ENCODE data around the gene MISP3.

Gene MISP3

DNA sequence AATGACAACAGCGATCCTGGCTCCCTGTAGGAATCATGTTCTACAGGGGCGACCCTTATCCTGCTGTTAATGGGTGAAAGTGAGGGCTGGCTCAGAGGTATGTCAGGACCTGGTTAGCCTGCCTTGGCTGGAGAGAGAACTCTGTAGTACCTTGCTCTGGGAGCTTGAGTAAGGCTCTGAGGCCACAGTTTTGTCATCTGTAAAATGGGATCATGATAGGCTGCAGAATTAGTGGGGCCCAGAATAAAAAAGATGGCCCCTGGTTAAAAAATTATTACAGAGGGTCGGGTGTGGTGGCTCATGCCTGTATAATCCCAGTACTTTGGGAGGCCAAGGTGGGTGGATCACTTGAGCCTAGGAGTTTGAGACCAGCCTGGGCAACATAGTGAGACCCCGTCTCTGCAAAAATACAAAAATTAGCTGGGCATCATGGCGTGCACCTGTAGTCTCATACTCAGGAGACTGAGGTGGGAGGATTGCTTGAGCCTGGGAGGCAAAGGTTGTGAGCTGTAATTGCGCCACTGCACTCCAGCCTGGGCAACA is 28.5 kb downstream of the MISP3 start:
- Mint-ChIP-seq H3K4me1 (no peaks in the 10 kb centered on the region), H3K4me3 (no peak overlapping the region), H3K36me3 (peaks cover 76% of the 10 kb centered on the region), H3K27ac (no peak overlapping the region), H3K9me3 (no peaks in the 10 kb centered on the region)
- ATAC-seq (no peak), DNase-seq (ENCODE audit: low spot score in 2 of 2) (no peak)

DNA sequence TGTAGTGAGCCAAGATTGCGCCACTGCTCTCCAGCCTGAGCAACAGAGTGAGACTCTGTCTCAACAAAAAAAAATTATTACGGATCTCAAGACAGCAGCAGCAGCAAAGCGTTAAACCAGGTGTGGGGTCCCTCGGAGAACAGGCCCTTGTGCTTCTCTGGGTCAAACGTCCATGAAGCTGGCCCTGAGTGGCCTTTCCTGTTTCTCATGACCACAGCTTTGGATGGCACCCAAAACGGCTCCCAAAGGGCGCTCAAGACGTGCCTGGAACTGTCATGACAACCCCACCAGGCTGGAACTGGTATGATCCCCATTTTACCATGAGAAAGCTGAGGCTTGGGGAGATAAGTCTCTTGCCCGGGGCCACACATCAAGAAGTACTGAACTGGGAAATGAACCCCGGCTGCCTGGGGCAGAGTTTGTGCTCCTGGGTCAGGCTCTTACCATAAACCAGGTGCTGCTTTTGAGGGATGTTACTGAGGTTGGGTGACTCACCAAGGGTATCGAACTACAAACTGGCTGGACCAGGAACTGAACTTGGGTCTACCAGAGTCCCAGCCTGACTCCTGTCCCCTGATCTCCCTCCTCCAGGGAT is 29.6 kb downstream of the MISP3 start:
- no peak overlapping the region for H3K4me3 Mint-ChIP-seq
- no peak for ATAC-seq
- H3K9me3 Mint-ChIP-seq: no peaks in the 10 kb centered on the region
- no peak overlapping the region for H3K27ac Mint-ChIP-seq
- no peak for DNase-seq (ENCODE audit: low spot score in 2 of 2)
- no peaks in the 10 kb centered on the region for H3K4me1 Mint-ChIP-seq
- peaks cover 74% of the 10 kb centered on the region for H3K36me3 Mint-ChIP-seq

DNA sequence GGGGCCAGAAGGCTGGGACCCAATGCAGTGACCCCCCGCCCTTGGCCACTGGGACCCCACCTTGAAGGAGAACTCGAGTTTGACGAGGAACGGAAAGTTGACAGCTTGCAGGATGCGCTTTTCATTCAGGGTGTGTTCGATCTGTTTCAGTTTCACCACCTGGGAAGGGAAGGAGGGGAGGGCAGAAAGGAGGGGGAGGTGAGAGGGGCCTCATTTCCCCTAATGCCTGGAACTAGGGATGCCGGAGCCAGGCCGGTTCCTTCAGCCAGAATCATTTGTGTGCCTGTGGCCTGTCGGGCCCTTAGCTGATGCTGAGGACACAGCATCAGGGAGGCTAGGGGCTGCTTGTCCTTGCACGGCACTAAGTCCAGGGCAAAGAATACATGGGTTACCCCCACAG is 30.2 kb downstream of the MISP3 start:
- no peak overlapping the region for H3K4me3 Mint-ChIP-seq
- H3K27ac Mint-ChIP-seq: no peak overlapping the region
- no peaks in the 10 kb centered on the region for H3K4me1 Mint-ChIP-seq
- no peaks in the 10 kb centered on the region for H3K9me3 Mint-ChIP-seq
- no peak for DNase-seq (ENCODE audit: low spot score in 2 of 2)
- peaks cover 69% of the 10 kb centered on the region for H3K36me3 Mint-ChIP-seq
- ATAC-seq: no peak

DNA sequence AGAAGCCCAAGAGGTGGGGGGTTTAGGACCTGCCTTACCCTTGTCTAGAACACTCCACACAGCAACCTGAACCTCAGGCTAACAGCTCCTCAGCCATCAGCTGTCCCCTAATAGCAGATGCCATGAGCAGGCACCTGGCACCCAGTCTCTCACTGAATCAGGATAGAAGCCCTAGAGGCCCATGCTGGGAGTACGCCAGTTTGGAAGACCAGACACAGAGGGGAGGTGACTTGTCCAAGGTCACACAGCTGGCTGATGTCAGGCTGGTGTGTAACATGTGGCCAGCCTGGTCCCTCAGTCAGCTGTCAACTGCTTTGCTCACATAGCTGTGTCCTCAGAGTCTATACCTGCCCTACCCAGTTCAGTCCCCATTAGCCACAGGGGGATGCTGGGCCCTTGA is 30.7 kb downstream of the MISP3 start:
- H3K36me3 Mint-ChIP-seq: peaks cover 67% of the 10 kb centered on the region
- no peak for ATAC-seq
- H3K4me3 Mint-ChIP-seq: no peak overlapping the region
- H3K4me1 Mint-ChIP-seq: no peaks in the 10 kb centered on the region
- no peaks in the 10 kb centered on the region for H3K9me3 Mint-ChIP-seq
- no peak overlapping the region for H3K27ac Mint-ChIP-seq
- DNase-seq (ENCODE audit: low spot score in 2 of 2): no peak

DNA sequence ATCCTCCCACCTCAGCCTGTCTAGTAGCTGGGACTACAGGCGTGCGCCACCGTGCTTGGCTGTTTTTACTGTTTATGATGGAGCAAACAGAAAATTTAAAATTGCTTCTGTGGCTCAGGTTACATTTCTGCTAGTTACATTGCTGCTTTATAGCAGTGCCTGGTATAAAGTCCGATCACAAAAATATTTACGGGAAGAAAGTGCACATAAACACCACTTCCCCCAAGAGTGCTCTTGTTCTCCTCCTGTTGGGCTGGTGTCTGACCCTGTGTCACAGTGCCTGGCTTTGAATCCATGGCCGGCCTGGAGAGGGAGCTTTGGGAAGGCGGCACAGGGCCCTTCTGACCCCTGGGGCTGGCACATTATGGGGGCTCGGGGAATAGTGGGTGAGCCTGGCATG is 33.1 kb downstream of the MISP3 start:
- H3K27ac Mint-ChIP-seq: no peak overlapping the region
- no peaks in the 10 kb centered on the region for H3K9me3 Mint-ChIP-seq
- H3K4me1 Mint-ChIP-seq: no peaks in the 10 kb centered on the region
- H3K4me3 Mint-ChIP-seq: no peak overlapping the region
- peaks cover 50% of the 10 kb centered on the region for H3K36me3 Mint-ChIP-seq
- ATAC-seq (no peak), DNase-seq (ENCODE audit: low spot score in 2 of 2) (no peak)

DNA sequence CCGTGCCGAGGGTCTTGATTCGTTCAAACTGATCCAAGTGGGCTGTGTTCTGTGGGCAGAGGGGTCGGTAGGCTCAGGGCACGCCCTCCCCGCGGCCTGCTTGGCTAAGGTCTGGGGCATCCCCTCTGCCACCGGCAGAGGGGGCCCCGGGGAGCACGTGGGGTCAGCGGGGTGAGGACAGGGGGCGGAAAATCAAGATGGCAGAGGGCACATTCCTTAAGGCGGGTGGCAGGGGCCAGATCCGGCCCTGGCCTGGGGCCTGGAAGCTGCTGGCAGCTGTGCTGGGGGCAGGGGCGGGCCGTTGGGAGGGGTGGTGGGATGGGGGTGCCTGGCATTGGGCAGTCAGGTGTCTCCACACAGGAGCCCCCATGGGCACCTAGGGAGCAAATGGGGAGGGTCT is 34.3 kb downstream of the MISP3 start:
- Mint-ChIP-seq H3K4me3 (no peak overlapping the region), H3K9me3 (no peaks in the 10 kb centered on the region), H3K36me3 (peaks cover 50% of the 10 kb centered on the region), H3K27ac (no peak overlapping the region), H3K4me1 (no peaks in the 10 kb centered on the region)
- DNase-seq (ENCODE audit: low spot score in 2 of 2) (no peak), ATAC-seq (no peak)

DNA sequence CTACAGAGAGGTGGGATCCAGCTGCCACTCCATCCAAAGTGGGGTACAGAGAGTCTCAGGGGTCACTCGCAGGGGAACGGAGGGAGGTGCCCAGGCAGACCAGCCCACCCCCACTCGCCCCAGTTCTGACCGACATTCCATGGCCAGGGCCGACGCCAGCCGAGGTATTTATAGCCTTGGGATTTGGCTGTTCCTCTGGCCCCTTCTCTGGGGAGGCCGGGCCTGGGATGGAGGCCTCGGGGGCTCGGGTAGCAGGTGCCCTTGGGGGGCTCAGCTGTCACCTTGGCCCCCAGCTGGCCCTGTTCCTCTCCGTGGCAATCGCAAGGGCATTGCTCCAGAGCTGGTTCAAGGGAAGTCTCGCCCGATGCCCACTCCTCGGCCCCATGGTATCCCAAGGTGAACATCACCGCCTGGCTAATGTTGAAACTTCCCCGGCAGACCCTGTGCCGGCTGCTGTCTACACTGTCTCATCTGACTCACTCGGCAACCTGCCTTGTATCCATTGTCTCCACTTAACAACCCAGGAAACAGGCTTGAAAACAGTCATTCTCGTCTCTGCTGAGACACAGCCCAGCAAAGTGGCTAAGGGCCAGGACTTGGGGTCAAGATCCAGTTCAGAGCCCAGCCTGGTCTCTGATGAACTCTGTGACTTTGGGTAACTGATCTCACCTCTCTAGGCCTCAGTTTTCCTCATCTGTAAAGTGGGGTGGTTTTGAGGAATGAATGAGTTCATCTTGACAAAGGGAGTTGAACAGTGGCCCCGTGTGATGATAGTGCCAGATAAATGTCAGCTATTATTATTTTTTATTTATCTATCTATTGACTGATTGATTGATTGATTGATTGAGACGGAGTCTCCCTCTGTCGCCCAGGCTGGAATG is 35.2 kb downstream of the MISP3 start:
- no peak for ATAC-seq
- no peaks in the 10 kb centered on the region for H3K9me3 Mint-ChIP-seq
- no peak overlapping the region for H3K27ac Mint-ChIP-seq
- no peaks in the 10 kb centered on the region for H3K4me1 Mint-ChIP-seq
- H3K4me3 Mint-ChIP-seq: no peak overlapping the region
- DNase-seq (ENCODE audit: low spot score in 2 of 2): no peak
- H3K36me3 Mint-ChIP-seq: peaks cover 44% of the 10 kb centered on the region

DNA sequence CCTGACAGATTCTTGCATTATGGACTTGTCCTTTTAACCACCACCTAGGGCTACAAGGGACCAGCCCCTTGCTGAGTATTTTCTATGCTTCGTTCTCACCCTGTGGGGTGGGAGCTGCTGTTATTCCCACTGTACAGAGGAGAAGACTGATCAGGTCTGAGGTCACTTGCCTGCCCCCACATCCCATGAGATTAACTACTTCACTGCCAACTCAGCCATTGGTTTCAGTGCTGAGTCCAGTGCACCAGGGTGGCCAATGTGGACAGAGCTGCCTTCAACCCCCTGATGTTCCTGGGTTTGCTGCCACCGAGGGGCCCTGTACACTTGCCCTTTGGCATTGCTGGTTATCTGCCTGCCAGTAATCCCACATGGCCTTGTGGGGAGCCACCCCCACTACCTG is 38.1 kb downstream of the MISP3 start:
- Mint-ChIP-seq H3K36me3 (peaks cover 16% of the 10 kb centered on the region), H3K9me3 (no peaks in the 10 kb centered on the region), H3K4me3 (no peak overlapping the region), H3K27ac (peak overlapping the region; percentile 17), H3K4me1 (peaks cover 10% of the 10 kb centered on the region)
- ATAC-seq (no peak), DNase-seq (ENCODE audit: low spot score in 2 of 2) (no peak)

DNA sequence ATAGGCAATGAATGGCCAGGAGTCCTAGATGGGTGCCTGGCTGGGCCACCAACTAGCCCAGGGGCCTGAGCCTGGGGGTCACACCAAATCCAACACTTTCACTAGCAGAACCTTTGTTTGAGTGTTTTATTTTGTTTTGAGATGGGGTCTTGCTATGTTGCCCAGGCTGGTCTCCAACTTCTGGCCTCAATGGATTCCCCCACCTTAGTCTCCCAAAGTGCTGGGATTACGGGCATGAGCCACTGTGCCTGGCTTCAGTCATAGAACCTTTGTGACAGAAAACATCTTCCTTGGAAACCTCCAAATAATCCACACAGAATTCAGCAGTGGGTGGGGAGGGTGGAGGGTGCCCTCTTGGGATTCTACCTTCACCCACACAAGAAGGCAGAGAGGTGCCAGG is 38.9 kb downstream of the MISP3 start:
- H3K27ac Mint-ChIP-seq: no peak overlapping the region

DNA sequence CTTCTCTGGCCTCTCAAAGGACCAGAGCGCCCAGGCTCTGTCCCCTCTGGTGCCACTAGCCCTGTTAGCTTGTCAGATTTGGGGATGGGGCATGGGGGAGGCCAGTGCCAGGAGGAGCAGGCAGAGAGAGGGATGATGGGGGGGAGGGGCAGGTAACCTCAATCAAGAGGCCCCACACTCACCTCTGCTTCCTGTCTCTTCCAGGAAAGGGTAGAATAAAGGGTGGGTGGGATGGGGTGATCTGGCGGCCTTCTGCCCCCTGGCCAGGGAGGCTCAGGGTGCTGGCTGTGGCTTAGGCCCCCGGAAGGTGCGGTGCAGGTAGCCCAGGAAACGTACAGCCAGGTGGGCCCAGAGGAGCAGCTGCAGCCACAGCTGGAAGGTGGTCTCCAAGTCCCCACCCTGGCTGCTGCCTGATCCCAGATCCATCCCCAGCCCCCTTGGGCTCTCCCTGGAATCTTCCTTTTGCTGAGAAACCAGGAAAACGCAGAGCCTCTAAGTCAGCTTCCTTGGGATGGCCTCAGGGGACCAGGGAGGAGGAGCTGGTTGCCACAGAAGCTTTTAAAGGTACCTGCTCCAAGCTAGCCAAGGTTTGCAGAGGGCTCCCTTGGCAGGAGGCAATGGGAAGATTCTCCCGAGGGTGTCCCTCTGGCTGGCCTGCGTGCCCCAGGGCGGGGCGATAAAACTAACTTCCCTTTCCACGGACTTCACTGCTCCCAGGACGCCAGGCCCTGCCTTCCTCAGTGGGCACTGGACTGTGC is 39.6 kb downstream of the MISP3 start:
- H3K36me3 Mint-ChIP-seq: peaks cover 12% of the 10 kb centered on the region
- H3K4me1 Mint-ChIP-seq: peaks cover 23% of the 10 kb centered on the region
- no peaks in the 10 kb centered on the region for H3K9me3 Mint-ChIP-seq
- no peak overlapping the region for H3K27ac Mint-ChIP-seq
- DNase-seq (ENCODE audit: low spot score in 2 of 2) (no peak), ATAC-seq (no peak)
- no peak overlapping the region for H3K4me3 Mint-ChIP-seq

More for the DNA sequence above, 38.9 kb downstream of the MISP3 start:
- ATAC-seq (no peak), DNase-seq (ENCODE audit: low spot score in 2 of 2) (no peak)
- no peaks in the 10 kb centered on the region for H3K9me3 Mint-ChIP-seq
- H3K36me3 Mint-ChIP-seq: peaks cover 9% of the 10 kb centered on the region
- no peak overlapping the region for H3K4me3 Mint-ChIP-seq
- peaks cover 18% of the 10 kb centered on the region for H3K4me1 Mint-ChIP-seq

DNA sequence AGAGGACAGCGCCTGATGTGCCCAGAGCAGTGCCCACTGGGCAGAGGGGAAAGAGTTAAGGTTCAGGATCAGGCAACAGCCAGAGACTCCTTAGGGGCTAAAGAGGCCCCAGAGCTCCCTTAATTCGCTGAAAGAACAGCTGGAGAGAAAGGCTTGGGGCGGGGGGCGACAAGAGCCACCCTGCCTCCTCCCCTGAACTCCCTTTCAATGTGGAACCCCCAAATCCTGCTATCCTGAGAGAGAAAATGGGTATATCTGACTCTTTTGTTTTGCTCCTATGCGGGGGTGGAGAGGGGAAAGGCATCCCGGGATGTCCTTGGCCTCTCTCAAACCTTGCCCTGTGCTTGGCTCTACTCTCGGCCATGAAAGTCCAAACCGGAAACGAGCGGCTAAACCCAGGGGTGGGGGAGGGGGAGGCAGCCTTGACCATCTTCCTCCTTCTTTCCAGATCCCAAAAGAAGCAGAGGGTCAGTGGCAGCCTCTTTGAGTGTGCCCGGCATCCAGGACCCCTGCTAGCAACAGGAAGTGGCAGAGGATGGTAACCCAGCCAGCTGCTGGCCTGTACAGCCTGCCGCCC is 40.3 kb downstream of the MISP3 start:
- H3K4me1 Mint-ChIP-seq: peaks cover 23% of the 10 kb centered on the region
- no peaks in the 10 kb centered on the region for H3K9me3 Mint-ChIP-seq
- ATAC-seq (no peak), DNase-seq (ENCODE audit: low spot score in 2 of 2) (no peak)
- peaks cover 12% of the 10 kb centered on the region for H3K36me3 Mint-ChIP-seq
- H3K4me3 Mint-ChIP-seq: no peak overlapping the region
- H3K27ac Mint-ChIP-seq: peak overlapping the region; percentile 34

DNA sequence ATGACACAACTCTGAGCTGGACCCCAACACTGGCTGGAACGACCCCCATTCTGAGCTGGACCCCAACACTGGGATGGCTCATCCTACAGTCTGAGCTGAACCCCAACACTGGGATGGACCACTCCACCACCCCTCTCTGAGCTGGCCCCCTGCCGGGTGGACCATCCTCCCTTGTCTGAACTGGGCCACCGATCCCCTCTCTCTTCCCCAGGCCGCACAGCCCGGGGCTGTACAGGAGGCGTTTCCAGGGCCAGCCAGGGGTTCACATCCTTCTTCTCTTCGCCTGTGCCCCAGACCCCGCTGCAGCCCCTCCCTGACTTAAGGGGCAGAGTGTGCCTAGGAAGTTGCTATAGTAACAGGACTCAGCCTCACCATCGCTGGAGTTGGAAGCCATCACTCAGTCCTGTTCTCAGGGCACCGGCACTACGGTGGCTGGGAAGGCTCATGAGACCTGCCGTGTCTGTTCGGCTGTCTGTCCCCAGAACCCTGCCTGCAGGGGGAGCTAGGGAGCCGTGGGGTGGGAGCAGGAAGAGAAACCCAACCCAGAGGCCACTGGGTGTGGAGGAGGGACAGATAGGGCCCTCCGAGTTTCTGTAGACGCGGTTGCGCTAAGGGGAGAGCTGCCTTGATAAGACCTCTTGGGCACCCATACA is 41.3 kb downstream of the MISP3 start:
- DNase-seq (ENCODE audit: low spot score in 2 of 2) (peak in 1 of 2 donors; percentile 29), ATAC-seq (no peak)
- H3K4me1 Mint-ChIP-seq: peaks cover 31% of the 10 kb centered on the region
- no peaks in the 10 kb centered on the region for H3K9me3 Mint-ChIP-seq
- no peak overlapping the region for H3K4me3 Mint-ChIP-seq
- H3K36me3 Mint-ChIP-seq: peaks cover 6% of the 10 kb centered on the region
- no peak overlapping the region for H3K27ac Mint-ChIP-seq

DNA sequence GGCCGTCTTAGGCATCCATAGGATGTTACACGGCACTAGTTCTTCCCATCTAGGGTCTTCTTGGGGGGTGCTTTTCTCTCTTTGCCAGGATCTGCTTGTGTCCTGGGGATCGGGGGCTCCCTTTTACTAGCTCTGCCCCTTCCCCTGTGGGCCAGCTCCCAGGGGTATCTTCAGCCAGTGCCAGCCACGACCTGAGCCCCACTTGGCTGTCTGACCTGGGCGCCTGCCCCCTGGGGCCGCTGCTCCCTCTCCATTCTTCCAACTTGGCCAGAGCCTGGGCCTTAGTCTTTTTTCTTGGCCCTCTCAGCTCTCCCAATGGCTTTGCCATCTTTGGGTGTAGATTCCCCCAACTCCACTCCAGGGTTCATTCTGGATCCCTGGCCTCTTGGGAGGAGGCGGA is 41.9 kb downstream of the MISP3 start:
- Mint-ChIP-seq H3K4me3 (no peak overlapping the region), H3K4me1 (peaks cover 32% of the 10 kb centered on the region), H3K36me3 (peaks cover 6% of the 10 kb centered on the region), H3K27ac (no peak overlapping the region), H3K9me3 (no peaks in the 10 kb centered on the region)
- ATAC-seq (no peak), DNase-seq (ENCODE audit: low spot score in 2 of 2) (no peak)

DNA sequence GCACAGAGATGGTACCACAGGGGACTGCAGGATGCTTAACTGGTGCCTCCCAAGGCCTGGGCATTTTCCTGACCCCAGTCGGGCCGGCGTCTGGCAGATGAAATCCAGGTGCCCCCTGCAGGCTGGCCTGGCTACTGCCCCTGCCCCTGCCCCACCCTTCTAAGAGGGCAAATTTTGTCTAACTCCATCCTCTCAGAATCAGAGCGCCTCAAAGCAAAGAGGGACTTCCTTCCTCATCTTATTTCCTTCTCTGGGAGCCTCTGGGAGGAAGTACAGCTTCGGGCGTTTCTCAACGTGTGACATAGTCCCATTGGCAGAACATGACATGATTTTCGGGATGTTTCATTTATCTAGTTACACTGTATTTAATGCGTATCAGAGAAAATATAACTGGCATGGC is 42.3 kb downstream of the MISP3 start:
- Mint-ChIP-seq H3K27ac (no peak overlapping the region), H3K4me1 (peaks cover 32% of the 10 kb centered on the region), H3K4me3 (no peak overlapping the region), H3K36me3 (peaks cover 8% of the 10 kb centered on the region), H3K9me3 (no peaks in the 10 kb centered on the region)
- DNase-seq (ENCODE audit: low spot score in 2 of 2) (peak in 1 of 2 donors; percentile 74), ATAC-seq (no peak)

DNA sequence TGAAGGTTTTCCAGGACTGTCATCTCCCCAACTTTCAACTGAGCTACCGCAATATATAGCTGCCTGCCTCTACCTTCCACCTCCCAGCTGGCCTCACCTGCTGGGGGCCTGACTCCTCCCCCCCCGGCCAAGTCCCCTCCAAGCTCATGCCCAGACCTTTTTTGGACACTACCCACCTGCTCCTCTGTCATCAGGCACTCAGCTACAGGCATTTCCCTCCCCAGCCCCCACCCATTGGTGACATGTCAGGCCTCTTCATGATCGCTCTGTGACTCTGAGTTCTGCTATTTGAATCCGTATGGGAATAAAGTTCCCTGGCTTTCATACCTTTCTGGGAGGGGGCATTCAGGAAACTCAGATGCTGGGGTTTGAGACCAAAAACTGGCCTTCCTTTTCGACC is 43.2 kb downstream of the MISP3 start:
- peaks cover 17% of the 10 kb centered on the region for H3K36me3 Mint-ChIP-seq
- peak overlapping the region; percentile 89 for H3K4me3 Mint-ChIP-seq
- no peak overlapping the region for H3K27ac Mint-ChIP-seq
- ATAC-seq (no peak), DNase-seq (ENCODE audit: low spot score in 2 of 2) (no peak)
- peaks cover 32% of the 10 kb centered on the region for H3K4me1 Mint-ChIP-seq
- no peaks in the 10 kb centered on the region for H3K9me3 Mint-ChIP-seq
